Right ventricle myocardium superior (tissue), 1 donor: Measurements from ENCODE around the gene PAXIP1. TPM values are rescaled to one million over a fixed set of nuclear protein-coding genes. Genes with fewer than 3 reads are reported as not detected.
"Not testable (repeated sequence)": the region's sequence is repeated elsewhere in the genome, so short reads cannot be mapped to it uniquely, and the experiment has no call there.

Experiments used
- ATAC-seq: fragments of 200-7000 bp; cut with Tn5 transposase; one replicate; pipeline ENCODE4 v1.9.1; 2020; ENCODE audit warnings: mild to moderate bottlenecking; ENCODE audit not compliant: poor library complexity
- DNase-seq: peaks from one replicate; pipeline ENCODE4 v3.0.0-alpha.2; 2020
- intact Hi-C: fragments of 100-400 bp; cut with DNase I; formaldehyde crosslinking; loops from one replicate; pipeline ENCODE4 v1.11.2; 2022
- total RNA-seq: library from RNA; stranded (reverse); fragmentation: NEBNext Ultra II Directional; extraction: Animal tissue kit (Norgen Biotek cat#: 25700); gene quantifications from one replicate; pipeline ENCODE4 v1.2.1, GENCODE V29; 2021
- donor health status: DM: no; HTN: yes; CAD: no; lungs with severe emphysema.

Gene PAXIP1
- total RNA-seq, 1 donor from 2014 or later = 5.5 TPM

DNA sequence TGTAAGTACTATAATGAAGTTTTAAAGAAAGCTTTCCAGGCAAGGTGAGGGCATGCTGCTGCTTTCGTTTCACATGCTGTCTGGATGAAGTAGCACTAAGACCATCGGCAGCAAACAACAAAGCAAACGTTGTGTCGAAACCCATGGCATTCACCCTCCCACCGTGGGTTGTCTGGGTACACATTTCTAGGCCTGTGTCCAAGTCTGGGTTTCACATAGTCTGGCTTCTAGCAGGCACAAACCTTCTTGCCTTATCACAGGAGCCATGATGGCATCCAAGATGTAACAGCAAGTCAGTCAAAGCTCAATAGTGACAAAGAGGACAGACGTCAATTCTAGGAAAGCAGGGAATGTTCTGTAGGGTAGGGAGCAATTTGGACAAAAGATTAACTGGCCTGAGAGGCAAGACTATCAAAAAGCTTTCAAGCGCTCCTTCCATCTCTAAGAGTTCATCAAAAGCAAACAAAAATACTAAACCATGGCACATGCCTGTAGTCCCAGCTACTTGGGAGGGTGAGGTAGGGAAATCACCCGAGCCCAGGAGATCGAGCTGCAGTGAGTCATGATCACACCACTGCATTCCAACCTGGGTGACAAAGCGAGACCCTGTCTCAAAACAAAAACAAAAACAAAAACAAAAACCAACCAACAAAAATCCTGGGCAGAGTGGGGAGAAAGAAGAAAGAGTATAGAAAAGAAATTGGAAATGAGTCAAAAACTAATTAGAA is 42.7 kb downstream of the PAXIP1 start:
- intact Hi-C loops = no loop called here
- no peak for ATAC-seq
- no peak for DNase-seq

GRCh38 chr7:154956427-154956826 is 46.5 kb downstream of the PAXIP1 start:
- ATAC-seq (no peak), DNase-seq (no peak)
- intact Hi-C loops = no loop called here

GRCh38 chr7:154953006-154953684 is 49.8 kb downstream of the PAXIP1 start:
- ATAC-seq = no peak
- intact Hi-C loops = no loop called here
- DNase-seq = peak; percentile 71

DNA sequence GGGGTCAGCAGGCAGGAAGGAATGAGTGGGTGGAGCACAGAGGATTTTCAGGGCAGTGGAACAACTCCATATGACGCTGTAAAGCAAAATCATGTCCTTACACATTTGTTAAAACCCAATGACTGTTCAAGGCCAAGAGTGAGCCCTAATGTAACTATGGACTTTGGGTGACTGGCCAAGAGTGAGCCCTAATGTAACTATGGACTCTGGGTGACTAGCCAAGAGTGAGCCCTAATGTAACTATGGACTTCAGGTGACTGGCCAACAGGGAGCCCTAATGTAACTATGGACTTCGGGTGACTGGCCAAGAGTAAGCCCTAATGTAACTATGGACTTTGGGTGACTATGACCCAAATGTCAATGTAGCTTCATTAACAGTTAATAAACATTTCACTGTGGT is 52.0 kb downstream of the PAXIP1 start:
- no peak for ATAC-seq
- no peak for DNase-seq
- intact Hi-C loops = no loop called here

DNA sequence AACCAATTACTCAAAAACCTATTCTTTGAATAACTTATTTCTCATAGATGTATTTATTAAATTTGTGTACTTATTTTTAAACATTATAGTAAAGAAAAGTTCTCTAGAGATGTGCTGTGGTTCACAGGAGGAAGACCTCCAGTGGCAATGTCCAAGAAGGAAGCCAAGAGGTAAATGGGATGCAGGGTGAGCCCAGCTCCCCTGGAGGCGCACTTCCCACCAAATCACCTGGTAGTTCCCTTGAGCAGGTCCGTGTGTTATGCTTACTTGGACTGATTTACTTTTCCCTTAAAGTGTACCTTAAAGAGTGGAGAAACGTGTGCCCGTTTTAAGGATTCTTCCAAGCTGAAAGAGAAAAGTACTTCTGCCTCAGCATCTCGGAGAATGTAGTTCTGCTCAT is 55.3 kb downstream of the PAXIP1 start:
- DNase-seq = no peak
- intact Hi-C loops = no loop called here

DNA sequence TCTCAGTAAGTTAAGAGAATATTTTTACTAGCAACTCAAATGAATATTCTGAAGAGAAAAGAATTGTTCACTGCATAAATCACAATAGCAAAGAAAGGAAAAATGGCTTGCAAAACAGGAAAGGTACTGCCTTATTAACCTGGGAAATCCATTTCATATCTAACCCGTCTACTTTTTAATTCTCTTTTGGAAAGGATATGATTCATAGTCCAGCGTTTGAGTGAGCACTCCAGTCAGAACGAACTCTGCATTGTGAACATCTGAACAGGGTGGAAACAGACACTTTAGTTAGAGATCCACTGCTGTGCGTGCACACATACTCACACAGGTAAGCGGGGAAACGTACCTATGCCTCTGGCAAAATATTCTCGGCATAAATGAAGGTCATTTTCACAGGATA is 56.8 kb downstream of the PAXIP1 start:
- intact Hi-C loops = no loop called here
- DNase-seq (no peak), ATAC-seq (no peak)

More for the DNA sequence above, 55.3 kb downstream of the PAXIP1 start:
- ATAC-seq = no peak

DNA sequence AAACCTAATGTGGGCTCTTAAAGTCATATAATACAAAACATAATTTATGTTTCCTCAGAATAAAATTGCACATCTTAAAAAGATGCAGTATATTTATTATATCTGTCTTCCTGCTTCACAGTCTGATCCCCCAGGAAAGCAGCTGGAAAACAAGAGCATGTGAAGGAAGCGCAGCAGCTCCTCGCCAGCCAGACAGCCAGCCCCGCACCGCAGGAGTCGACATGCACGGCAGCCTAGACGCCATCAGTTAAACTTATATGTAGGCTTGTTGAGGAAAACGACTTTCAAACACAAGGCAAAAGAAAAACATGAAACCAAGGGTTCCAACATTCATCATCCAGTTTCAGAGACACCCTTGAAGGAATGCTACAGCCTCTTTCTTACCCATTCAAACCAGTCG is 59.0 kb downstream of the PAXIP1 start:
- intact Hi-C loops = no loop called here

DNA sequence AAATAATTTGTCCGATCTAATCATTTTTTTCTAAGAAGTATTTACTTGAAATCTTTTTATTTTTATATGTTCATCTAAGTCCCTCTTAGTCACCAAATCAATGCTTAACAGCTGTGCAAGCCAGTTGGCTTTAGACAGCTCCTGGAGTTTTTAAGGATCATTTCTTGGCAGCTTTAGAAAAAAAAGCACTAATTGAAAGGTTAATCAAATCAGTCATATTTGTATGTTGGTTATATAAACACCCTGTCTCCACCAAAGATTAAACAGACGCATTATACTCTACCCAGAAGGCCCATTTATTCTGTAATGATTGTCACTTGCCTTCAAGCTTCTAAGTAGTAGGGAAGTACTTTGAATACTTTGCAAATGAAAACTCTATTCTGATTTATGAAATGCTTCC is 60.2 kb downstream of the PAXIP1 start:
- intact Hi-C loops = no loop called here
- no peak for DNase-seq
- ATAC-seq = no peak

More for the DNA sequence above, 59.0 kb downstream of the PAXIP1 start:
- ATAC-seq (no peak), DNase-seq (no peak)

GRCh38 chr7:154937837-154938236 is 65.1 kb downstream of the PAXIP1 start:
- intact Hi-C loops = no loop called here
- no peak for ATAC-seq
- no peak for DNase-seq

DNA sequence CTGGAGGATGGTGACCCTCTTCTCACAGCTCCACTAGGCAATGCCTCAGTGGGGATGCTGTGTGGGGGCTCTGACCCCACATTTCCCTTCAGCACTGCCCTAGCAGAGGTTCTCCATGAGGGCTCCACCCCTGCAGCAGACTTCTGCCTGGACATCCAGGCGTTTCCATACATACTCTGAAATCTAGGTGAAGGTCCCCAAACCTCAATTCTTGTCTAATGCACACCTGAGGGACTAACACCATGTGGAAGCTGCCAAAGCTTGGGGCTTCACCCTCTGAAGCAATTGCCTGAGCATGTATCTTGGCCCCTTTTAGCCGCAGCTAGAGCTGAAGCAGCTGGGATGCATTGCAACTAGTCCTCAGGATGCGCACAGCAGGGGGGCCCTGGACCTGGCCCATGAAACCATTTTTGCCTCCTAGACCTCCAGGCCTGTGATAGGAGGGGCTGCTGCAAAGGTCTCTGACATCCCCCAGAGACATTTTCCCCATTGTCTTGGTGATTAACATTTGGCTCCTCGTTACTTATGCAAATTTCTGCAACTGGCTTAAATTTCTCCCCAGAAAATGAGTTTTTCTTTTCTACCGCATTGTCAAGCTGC is 68.5 kb downstream of the PAXIP1 start:
- ATAC-seq, DNase-seq, intact Hi-C loops: not testable (repeated sequence)

DNA sequence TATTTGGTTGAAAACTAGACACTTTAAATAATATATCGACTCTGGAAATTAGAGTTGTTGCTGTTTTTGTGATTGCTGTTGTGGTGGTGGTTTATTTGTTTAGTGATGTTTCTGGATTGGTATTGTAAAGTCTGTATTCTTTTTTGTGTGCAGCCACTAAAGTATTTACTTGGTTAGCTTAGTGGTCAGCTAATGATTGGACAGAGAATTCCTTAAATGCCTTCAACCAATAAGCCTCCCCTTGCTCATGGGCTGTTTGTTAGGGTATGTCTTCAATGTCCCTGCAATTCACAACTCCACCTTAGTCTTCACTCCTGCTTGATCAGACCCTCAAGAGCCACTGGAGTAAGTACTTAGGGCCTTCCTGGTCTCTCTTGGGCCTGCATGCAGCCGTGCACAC is 71.0 kb downstream of the PAXIP1 start:
- DNase-seq (no peak), ATAC-seq (no peak)
- intact Hi-C loops = no loop called here

DNA sequence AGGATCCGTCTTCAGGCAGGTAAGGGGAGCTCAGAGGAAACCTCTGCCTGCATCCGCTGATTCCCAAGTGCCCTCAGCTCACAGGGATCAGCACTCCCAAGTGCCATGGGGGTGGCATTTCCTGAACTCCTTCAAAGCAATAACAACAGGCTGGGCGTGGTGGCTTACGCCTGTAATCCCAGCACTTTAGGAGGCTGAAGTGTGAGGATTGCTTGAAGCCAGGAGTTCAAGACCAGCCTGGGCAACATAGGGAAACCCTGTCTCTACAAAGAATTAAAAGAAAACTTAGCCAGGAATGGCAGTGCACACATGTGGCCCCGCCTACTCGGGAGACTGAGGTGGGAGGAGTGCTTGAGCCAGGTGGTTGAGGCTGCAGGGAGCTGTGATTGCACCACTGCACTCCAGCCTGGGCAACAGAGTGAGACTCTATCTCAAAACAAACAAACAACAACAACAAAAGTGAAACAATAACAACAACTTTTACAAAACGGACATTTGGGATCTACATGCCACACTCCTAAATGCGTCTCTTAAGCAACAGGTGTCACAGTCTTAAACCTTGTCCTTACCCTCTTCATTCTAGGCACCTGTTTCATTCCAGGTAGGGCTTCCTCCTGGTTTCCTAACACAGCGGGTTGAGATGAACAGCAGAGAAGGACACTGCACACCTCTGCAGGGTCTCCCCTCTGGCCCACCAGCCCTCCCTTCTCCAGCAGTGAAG is 73.8 kb downstream of the PAXIP1 start:
- DNase-seq = no peak
- intact Hi-C loops = loop anchor here (10.0 kb wide), 1 partner anchor 266 kb away; no protein-coding TSS in a partner anchor
- ATAC-seq = peak; percentile 12

- DNase-seq = no peak
- intact Hi-C loops = loop anchor here (10.0 kb wide), 1 partner anchor 266 kb away; no protein-coding TSS in a partner anchor
- peak; percentile 89 for ATAC-seq
These were observed 74.6 kb downstream of the PAXIP1 start for GRCh38 chr7:154928136-154929005.

- intact Hi-C loops = loop anchor here (2.0 to 10.0 kb wide), 2 partner anchors 267 to 417 kb away; no protein-coding TSS in a partner anchor
- DNase-seq (no peak), ATAC-seq (peak; percentile 94)
These were observed 75.2 kb downstream of the PAXIP1 start for GRCh38 chr7:154927624-154928125.

GRCh38 chr7:154922472-154922871 is 80.5 kb downstream of the PAXIP1 start:
- DNase-seq, ATAC-seq: not testable (repeated sequence)
- intact Hi-C loops = loop anchor here (10.0 kb wide), 1 partner anchor 272 kb away; no protein-coding TSS in a partner anchor

DNA sequence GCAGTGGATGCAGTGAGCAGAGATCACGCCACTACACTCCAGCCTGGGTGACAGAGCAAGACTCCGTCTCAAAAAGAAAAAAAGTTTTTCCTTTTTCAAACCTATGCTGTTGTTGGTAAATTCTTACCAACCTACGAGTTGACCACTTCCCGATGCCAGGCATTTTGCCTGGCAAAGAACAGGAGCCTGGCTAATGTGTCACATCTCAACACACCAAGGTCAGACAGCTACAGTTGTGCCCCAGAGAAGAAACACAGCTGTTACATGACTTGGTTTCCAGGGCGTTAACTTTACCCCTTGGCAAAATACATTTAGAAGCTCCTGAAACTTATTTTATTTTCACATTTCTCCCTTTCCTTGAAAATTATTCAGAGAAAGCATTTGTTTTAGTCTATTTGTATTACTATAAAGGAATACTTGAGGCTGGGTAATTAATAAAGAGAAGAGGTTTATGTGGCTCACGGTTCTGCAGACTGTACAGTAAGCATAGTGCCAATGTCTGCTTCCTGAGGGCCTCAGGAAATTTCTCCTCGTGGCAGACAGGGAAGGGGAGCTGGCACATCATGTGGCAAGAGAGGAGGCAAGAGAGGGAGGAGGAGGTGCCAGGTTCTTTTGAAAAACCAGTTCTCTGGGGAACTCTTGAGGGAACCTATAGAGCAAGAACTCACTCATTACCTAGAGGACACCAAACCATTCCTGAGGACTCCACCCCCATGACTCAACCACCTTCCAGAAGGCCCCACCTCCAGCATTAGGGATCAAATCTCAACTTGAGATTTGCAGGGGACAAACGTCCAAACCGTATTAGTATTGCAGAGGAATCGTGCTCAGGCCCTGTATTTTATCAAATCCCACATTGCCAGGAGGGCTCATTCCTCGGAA is 83.3 kb downstream of the PAXIP1 start:
- intact Hi-C loops = loop anchor here (10.0 kb wide), 1 partner anchor 275 kb away; no protein-coding TSS in a partner anchor
- no peak for DNase-seq
- no peak for ATAC-seq

DNA sequence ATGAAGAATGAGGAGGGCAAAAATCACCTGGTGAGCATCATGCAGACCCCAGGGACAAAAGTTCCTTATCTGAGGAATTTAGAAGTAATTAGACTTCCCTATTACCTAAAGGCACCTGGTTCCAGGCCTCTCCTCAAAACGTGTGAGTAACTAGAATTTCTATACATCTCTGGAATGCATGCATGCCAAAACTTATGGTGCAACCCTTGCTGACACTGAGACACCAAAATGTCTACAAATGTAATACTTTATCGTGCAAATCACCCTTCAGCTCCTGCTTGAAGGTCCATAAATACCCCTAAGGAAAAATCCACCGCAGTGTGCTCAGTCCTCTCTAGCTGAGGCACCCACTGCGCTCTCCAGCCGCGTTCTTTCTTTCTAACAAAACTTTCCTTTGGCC is 84.2 kb downstream of the PAXIP1 start:
- intact Hi-C loops = no loop called here
- no peak for ATAC-seq
- DNase-seq = no peak
